ENCODE measurements around the gene SDK1. TPM values are rescaled to one million over a fixed set of nuclear protein-coding genes. Genes with fewer than 3 reads are reported as not detected.

The SDK1 gene
- total and polyA plus RNA-seq, 12 donors: 1.0 to 5.3 (median 3.2) TPM

GRCh38 chr7:4233146-4233545 is 932.1 kb downstream of the SDK1 start:
- H3K9me3 ChIP-seq: no peaks in the 10 kb centered on the region
- H3K36me3 ChIP-seq: no peaks in the 10 kb centered on the region
- ATAC-seq (no peak), DNase-seq (no peak)
- no peak overlapping the region for H3K27ac ChIP-seq
- intact Hi-C loops (cut with DNase I): no loop called here
- no peaks in the 10 kb centered on the region for H3K4me1 ChIP-seq
- WGBS, 2 donors: 86% methylated on average over 15 of the region's 15 CpGs
- no peaks in the 10 kb centered on the region for H3K27me3 ChIP-seq
- H3K4me3 ChIP-seq: no peak overlapping the region
- TF ChIP-seq, protein P1, sequence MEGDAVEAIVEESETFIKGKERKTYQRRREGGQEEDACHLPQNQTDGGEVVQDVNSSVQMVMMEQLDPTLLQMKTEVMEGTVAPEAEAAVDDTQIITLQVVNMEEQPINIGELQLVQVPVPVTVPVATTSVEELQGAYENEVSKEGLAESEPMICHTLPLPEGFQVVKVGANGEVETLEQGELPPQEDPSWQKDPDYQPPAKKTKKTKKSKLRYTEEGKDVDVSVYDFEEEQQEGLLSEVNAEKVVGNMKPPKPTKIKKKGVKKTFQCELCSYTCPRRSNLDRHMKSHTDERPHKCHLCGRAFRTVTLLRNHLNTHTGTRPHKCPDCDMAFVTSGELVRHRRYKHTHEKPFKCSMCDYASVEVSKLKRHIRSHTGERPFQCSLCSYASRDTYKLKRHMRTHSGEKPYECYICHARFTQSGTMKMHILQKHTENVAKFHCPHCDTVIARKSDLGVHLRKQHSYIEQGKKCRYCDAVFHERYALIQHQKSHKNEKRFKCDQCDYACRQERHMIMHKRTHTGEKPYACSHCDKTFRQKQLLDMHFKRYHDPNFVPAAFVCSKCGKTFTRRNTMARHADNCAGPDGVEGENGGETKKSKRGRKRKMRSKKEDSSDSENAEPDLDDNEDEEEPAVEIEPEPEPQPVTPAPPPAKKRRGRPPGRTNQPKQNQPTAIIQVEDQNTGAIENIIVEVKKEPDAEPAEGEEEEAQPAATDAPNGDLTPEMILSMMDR (IDR thresholded peaks at IDR 0.05): no peak

- 88 to 91% methylated on average over 26 of the region's 26 CpGs for WGBS, 2 donors
- TF ChIP-seq, protein P1 (IDR thresholded peaks at IDR 0.05): no peak
- DNase-seq (no peak), ATAC-seq (no peak)
- Histone ChIP-seq H3K36me3 (no peaks in the 10 kb centered on the region), H3K9me3 (no peaks in the 10 kb centered on the region), H3K4me1 (no peaks in the 10 kb centered on the region), H3K27me3 (no peaks in the 10 kb centered on the region), H3K4me3 (no peak overlapping the region), H3K27ac (no peak overlapping the region)
- intact Hi-C loops (cut with DNase I): no loop called here
Measured at GRCh38 chr7:4233621-4234497, 932.8 kb downstream of the SDK1 start.

DNA sequence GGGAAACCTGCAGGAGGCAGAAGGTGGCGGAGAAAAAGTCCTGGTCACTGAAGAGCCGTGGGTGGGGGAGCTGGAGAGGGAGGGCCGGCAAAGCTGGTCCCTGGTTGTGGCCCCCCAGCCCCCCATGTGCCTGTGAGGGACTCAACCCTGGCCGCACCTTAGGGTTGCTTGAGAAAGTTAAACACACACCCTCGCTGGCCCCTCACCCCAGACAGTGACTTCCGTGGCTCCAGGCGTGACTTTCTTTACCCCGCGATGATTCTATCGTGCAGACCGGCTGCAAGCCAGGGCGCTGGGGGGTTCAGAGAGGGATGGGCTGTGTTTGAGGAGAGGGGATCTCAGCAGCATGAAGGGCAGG is 933.4 kb downstream of the SDK1 start:
- ATAC-seq: no peak
- 88 to 91% methylated on average over 12 of the region's 12 CpGs for WGBS, 2 donors
- no peak for DNase-seq
- TF ChIP-seq, protein P1 (IDR thresholded peaks at IDR 0.05): no peak
- no peaks in the 10 kb centered on the region for H3K27me3 ChIP-seq
- H3K4me1 ChIP-seq: no peaks in the 10 kb centered on the region
- no peak overlapping the region for H3K27ac ChIP-seq
- H3K36me3 ChIP-seq: no peaks in the 10 kb centered on the region
- no peak overlapping the region for H3K4me3 ChIP-seq
- H3K9me3 ChIP-seq: no peaks in the 10 kb centered on the region
- intact Hi-C loops (cut with DNase I): no loop called here

- 89% methylated on average over 9 of the region's 9 CpGs for WGBS, 2 donors
- Histone ChIP-seq H3K4me1 (no peaks in the 10 kb centered on the region), H3K27ac (no peak overlapping the region), H3K27me3 (no peaks in the 10 kb centered on the region), H3K4me3 (no peak overlapping the region), H3K9me3 (no peaks in the 10 kb centered on the region), H3K36me3 (no peaks in the 10 kb centered on the region)
- intact Hi-C loops (cut with DNase I): no loop called here
- TF ChIP-seq, protein P1 (IDR thresholded peaks at IDR 0.05): no peak
- no peak for DNase-seq
- ATAC-seq: no peak
Measured at GRCh38 chr7:4234886-4235285, 933.8 kb downstream of the SDK1 start.

All from heart right ventricle (tissue), 16 donors.